GM21447 (cell line): ENCODE results near the gene SOX5.
"Not testable (repeated sequence)": the region's sequence is repeated elsewhere in the genome, so short reads cannot be mapped to it uniquely, and the experiment has no call there.

Source experiments
- ATAC-seq: cut with Tn5 transposase; IDR thresholded peaks from one replicate; pipeline ENCODE4 v1.9.1; 2021; ENCODE audit not compliant: unreplicated experiment

SOX5 gene

GRCh38 chr12:23555825-23556207, 393.7 kb downstream of the SOX5 start:
- ATAC-seq, result no peak

- ATAC-seq, result no peak
These were observed 394.2 kb downstream of the SOX5 start for GRCh38 chr12:23555180-23555824.

- ATAC-seq, result no peak
These were observed 397.1 kb downstream of the SOX5 start for GRCh38 chr12:23552417-23552816.

- no peak for ATAC-seq
These were observed 398.7 kb downstream of the SOX5 start for GRCh38 chr12:23550753-23551152.

- ATAC-seq, result no peak
These were observed 400.7 kb downstream of the SOX5 start for GRCh38 chr12:23548742-23549141.

- ATAC-seq, result no peak
These were observed 402.7 kb downstream of the SOX5 start for GRCh38 chr12:23546756-23547155.

GRCh38 chr12:23543767-23544166, 405.7 kb downstream of the SOX5 start:
- no peak for ATAC-seq

- ATAC-seq, result no peak
These were observed 407.3 kb downstream of the SOX5 start for GRCh38 chr12:23542187-23542586.

- no peak for ATAC-seq
These were observed 408.9 kb downstream of the SOX5 start for GRCh38 chr12:23540572-23540971.

- peak; percentile 66 for ATAC-seq
These were observed 413.2 kb downstream of the SOX5 start for GRCh38 chr12:23536293-23536692.

GRCh38 chr12:23535441-23535840, 414.0 kb downstream of the SOX5 start:
- no peak for ATAC-seq

GRCh38 chr12:23534196-23534595, 415.3 kb downstream of the SOX5 start:
- ATAC-seq, result no peak

- no peak for ATAC-seq
These were observed 415.8 kb downstream of the SOX5 start for GRCh38 chr12:23533699-23534098.

- no peak for ATAC-seq
These were observed 416.2 kb downstream of the SOX5 start for GRCh38 chr12:23533265-23533664.

- ATAC-seq, result no peak
These were observed 421.2 kb downstream of the SOX5 start for GRCh38 chr12:23528316-23528715.

GRCh38 chr12:23525450-23526072, 423.9 kb downstream of the SOX5 start:
- no peak for ATAC-seq

- ATAC-seq, result no peak
These were observed 426.1 kb downstream of the SOX5 start for GRCh38 chr12:23523339-23523738.

- ATAC-seq, result not testable (repeated sequence)
These were observed 430.0 kb downstream of the SOX5 start for GRCh38 chr12:23519444-23519843.

GRCh38 chr12:23515785-23516184, 433.7 kb downstream of the SOX5 start:
- not testable (repeated sequence) for ATAC-seq

GRCh38 chr12:23510484-23510883, 439.0 kb downstream of the SOX5 start:
- ATAC-seq, result no peak

GRCh38 chr12:23509832-23510231, 439.6 kb downstream of the SOX5 start:
- not testable (repeated sequence) for ATAC-seq

GRCh38 chr12:23507785-23508184, 441.7 kb downstream of the SOX5 start:
- ATAC-seq, result not testable (repeated sequence)

- not testable (repeated sequence) for ATAC-seq
These were observed 443.7 kb downstream of the SOX5 start for GRCh38 chr12:23505736-23506135.
